NOMO-1 treated with dmso at 0.1 percent for 144 hours (cell line): Measurements from ENCODE around the gene LRCH1.

Experiments
- DNase-seq: peaks from one replicate; lab custom pipeline; 2025; ENCODE audit not compliant: unreplicated experiment; lab: John Stamatoyannopoulos, UW

LRCH1 gene

GRCh38 chr13:46612267-46612666, 59.3 kb downstream of the LRCH1 start:
- DNase-seq = no peak

DNA sequence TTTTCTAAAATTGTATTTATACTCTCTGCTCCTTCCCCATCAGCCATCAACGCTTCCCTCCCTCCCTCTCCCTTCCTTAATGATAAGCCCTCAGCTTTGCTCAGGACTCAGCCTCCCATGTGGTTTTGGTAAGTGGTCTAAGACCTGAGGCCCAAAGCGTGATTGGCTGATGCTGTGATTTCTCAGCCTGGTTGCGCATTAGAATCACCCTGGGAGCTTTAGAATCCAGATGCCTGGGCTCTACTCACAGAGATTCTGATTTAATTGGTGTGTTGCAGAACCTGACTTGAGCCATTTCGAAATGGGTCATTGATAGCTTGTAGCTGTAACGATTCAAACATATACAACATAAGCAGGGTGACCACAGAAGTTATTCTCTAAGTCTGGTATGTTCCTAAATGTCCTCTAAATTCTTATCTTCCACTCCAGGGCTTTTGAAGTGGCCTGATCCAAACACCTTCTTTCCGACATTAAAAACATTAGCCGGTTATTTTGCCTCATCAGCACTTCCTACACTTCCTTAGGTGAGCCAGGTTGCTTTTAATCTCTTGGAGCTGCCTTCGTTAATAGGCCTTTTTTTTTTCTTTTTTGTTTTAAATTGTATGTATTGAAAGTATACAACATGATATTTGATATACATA, 60.6 kb downstream of the LRCH1 start:
- no peak for DNase-seq

GRCh38 chr13:46614582-46614981, 61.6 kb downstream of the LRCH1 start:
- no peak for DNase-seq

DNA sequence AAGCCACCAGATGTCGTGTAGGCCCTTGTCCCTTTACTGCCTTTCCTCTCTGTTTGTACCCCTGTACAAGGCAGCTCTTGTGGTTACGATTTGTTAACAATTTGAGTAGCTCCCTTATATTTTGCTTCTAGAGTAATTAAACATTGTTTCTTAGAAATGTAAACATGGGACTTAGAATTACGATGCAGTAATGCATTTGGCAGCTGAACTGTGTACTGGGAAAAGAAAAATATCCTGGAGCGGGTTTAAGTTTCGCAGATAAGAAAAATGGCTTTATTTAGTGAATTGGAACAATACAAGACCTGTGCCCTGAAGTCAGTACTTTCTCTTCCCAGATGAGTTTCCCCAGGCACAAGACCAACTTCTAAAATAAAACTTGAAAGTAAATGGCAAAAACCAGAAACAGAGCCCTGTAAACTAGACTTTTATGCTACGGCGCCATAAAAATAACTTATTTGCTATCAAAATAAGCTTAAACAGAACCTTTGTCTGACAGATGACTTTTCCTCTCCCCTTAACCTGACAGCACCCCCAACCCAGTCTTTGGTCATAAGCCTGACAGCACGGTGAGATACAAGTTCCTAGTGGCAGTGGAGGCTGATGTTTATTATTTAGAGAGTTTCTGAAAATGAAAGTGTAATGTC, 63.0 kb downstream of the LRCH1 start:
- DNase-seq = no peak

- no peak for DNase-seq
These were observed 64.3 kb downstream of the LRCH1 start for GRCh38 chr13:46617229-46617721.

- no peak for DNase-seq
These were observed 64.9 kb downstream of the LRCH1 start for GRCh38 chr13:46617885-46618284.

GRCh38 chr13:46618694-46619254, 65.8 kb downstream of the LRCH1 start:
- no peak for DNase-seq

- no peak for DNase-seq
These were observed 67.1 kb downstream of the LRCH1 start for GRCh38 chr13:46620029-46620428.

- DNase-seq = no peak
These were observed 67.5 kb downstream of the LRCH1 start for GRCh38 chr13:46620471-46620870.

DNA sequence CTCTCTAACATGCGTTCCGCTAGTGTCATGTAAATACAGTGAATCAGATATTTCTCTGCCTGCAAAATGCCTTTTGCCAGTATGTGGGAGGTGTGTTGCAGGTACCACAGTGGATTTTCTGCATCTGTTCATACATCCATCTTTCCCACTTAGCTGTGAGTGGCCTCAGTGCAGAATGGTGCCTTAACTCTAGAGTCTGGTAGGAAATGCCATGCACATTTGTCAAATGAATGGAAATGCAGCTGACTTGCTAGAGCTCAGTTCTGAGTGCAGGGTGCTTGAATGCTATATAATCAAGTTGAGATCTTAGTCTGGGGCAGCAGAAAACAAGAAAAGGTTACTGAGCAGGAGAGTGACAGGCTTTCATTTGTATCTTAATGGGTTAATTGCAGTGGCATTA, 68.2 kb downstream of the LRCH1 start:
- DNase-seq = no peak

DNA sequence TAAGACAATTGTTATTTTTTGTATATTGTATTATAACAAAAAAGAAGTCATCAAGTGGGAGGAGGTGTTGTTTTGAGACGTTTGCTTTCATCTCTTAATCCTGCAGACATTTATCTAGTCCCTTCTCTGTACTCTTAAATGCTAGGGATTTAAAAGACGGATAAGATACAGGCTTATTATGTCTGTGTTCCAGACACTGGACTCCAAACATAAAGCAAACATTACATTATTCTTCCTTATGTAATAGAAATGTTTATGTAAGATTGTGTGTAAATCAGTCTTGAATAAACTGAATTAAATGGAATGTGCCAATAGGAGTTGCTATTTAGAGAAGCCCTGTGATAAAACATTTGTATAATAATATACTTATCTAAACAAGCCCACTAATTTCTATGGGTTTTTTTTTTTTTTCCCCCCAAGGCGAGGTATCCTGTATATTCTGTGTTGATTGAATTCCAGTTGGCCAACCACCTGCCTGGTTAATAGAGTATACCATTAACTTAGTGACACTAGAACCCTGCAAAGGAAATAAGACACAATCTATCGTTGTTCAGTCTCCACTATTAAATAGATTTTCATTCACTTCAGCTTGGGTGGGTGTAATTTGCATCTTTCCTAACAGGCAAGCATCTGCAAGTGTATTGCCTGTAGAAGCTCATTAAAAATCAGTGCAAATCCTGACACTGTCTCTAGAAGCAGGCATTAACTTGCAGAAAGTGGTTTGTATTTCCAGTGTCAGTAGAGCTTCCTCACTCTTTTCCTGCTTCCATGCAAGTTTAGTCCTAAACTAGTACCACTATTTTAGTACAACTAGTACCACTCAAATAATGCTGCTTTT, 69.0 kb downstream of the LRCH1 start:
- no peak for DNase-seq

GRCh38 chr13:46622630-46623256, 69.8 kb downstream of the LRCH1 start:
- DNase-seq = no peak

DNA sequence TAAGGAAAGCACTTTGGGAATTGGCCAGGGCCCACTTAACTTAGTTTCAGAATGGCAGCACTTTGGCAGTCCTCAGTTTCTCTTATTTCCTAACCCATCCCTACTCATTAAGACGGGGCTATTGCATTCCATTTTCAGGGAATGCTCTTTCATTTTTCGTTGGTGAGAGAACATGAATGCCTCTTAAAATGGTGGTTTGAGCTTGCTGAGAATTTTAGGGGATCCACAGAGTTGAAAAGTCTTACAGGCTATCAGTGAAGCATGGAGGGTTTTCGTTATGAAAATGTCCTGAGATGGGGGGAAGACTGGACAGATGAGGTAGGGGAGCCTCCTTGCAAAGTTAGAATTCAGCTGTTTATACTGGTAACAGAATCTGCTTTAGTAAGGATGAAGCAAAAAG, 71.4 kb downstream of the LRCH1 start:
- no peak for DNase-seq

- DNase-seq = no peak
These were observed 71.9 kb downstream of the LRCH1 start for GRCh38 chr13:46624821-46625220.

GRCh38 chr13:46627462-46627861, 74.5 kb downstream of the LRCH1 start:
- DNase-seq = no peak

DNA sequence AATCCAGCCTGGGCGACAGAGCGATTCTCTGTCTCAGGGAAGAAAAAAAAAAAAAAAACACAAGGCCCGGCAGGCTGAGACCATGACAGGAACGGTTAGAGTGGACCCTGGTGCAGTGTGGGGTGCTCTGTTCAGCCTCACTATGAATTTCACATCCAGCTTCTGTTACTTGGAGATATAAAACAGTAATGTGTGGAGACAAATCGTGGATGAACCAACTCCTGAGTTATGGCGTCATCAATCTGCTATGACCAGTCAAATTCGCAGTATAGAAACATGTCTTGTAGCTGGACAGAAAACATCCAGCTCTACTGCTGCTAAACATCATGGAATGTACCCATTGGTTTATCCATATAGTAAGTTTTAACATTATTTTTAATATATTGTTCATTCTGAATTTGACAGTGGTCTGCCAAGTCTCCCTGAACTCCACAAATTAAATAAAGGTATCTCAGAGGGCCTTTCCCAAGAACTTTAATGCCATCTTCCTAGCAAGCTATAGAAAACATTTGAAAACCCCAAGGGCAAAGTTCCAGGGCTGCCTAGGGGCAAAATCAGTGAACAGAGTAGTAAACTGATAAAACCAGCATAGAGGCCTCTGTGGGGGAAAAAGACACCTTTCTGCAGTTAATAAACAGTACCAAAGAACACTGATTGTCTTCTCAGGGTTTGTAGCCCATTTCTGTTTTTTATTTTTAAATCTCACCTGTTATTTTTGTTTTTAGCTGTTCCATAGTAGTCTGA, 75.8 kb downstream of the LRCH1 start:
- no peak for DNase-seq

DNA sequence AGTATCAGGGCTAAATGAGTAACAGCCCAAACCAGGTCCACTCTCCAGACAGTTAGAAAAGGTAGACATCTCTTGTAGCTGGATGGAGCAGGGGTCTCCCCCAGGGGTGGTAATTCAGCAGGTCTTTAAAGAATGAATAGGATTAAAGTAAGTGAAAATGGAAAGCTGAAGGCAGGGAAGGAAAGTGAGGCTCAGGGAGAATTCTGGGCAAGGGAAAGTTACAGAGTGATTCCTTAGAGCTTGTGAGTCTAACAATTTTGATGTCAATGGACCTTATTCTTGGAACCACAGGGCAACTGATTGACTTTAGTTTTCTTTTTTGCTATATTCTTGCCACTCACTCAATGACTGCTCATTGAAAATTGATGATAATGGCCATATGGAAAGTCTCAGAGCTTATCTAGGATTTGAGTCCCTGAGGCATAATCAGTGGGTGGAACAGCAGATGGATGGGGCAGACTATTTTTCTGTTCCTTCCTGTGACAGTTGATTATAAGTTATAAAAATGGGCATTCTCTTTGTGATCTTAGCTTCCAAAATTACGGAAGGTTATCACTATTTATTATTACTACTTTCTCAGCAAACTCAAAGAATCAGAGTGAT, 76.9 kb downstream of the LRCH1 start:
- DNase-seq = no peak

GRCh38 chr13:46630431-46631178, 77.6 kb downstream of the LRCH1 start:
- no peak for DNase-seq

- DNase-seq = no peak
These were observed 78.2 kb downstream of the LRCH1 start for GRCh38 chr13:46631179-46631542.
